Spleen (tissue), 7 donors: ENCODE data around the gene FREY1.
A peak's percentile ranks its signal among the peaks of the same experiment; 100 is the strongest.

Source experiments
- CTCF ChIP-seq, 11 experiments: fragments of 200-600 bp in 7 of 11; fragments of 450-650 bp in 4 of 11; sonication (generic) in 4 of 11; IDR thresholded peaks in 8 of 11; conservative IDR thresholded peaks in 3 of 11; 1 replicate in 7 of 11; 2 replicates in 4 of 11; pipeline versions ENCODE4 v1.4.0 to v1.8.0; 2016 to 2021; ENCODE audit warnings: antibody characterized with exemption in 11 of 11, inconsistent platforms in 4 of 11, mild to moderate bottlenecking in 1 of 11
- POLR2A ChIP-seq, 3 donors: fragments of 450-650 bp; IDR thresholded peaks; one replicate each; pipeline ENCODE4 v1.5.1; 2017; ENCODE audit warnings: antibody characterized with exemption in 3 of 3, mild to moderate bottlenecking in 1 of 3
- POLR2AphosphoS5 ChIP-seq, 3 donors: sonication (generic); formaldehyde crosslinking; IDR thresholded peaks; one replicate each; pipeline ENCODE4 v1.5.1; 2017; ENCODE audit warnings: antibody characterized with exemption in 3 of 3
- donor health status: DM: no; HTN: no; CAD: no; lungs with moderate emphysema.
- donor health status: DM: no; HTN: no; CAD: no.
- donor health status: DM: no; HTN: no; CAD: no.

GRCh38 chr11:45869551-45869950, 37.5 kb downstream of the FREY1 start:
- TF ChIP-seq CTCF (IDR thresholded peaks at IDR 0.05 in 8 of 11, conservative IDR thresholded peaks at IDR 0.05 in 3 of 11) (no peak), POLR2A (IDR thresholded peaks at IDR 0.05) (no peak), POLR2AphosphoS5 (IDR thresholded peaks at IDR 0.05) (peak in 2 of 3 donors; percentile 7 to 40)
